Renal cortex interstitium (tissue), 11 donors: Measurements from ENCODE around the gene EFNB2. TPM values are rescaled to one million over a fixed set of nuclear protein-coding genes. Genes with fewer than 3 reads are reported as not detected.

Experiments used
- DNase-seq, 11 donors: peaks; one replicate each; pipeline ENCODE4 v3.0.0-alpha.2; 2013; ENCODE audit warnings: low read depth in 9 of 11, low spot score in 4 of 11; ENCODE audit errors: extremely low read depth in 1 of 11
- polyA plus RNA-seq, 3 donors: library from polyadenylated mRNA; unstranded; fragments of 120-200 nt; gene quantifications; one replicate each; pipeline ENCODE4 v1.2.1, GENCODE V29; 2013; ENCODE audit not compliant: insufficient read length in 3 of 3

EFNB2 gene
- polyA plus RNA-seq, 3 donors, result 111 to 155 (median 135) TPM

- no peak for DNase-seq
These were observed 41.8 kb downstream of the EFNB2 start for GRCh38 chr13:106493533-106494220.

GRCh38 chr13:106492588-106493475, 42.6 kb downstream of the EFNB2 start:
- DNase-seq, result no peak

GRCh38 chr13:106491928-106492587, 43.4 kb downstream of the EFNB2 start:
- no peak for DNase-seq

- DNase-seq, result no peak
These were observed 44.0 kb downstream of the EFNB2 start for GRCh38 chr13:106491463-106491862.

- DNase-seq, result peak in 1 of 11 donors; percentile 33
These were observed 44.7 kb downstream of the EFNB2 start for GRCh38 chr13:106490569-106491321.

- DNase-seq, result no peak
These were observed 45.5 kb downstream of the EFNB2 start for GRCh38 chr13:106489849-106490568.

GRCh38 chr13:106488686-106489085, 46.8 kb downstream of the EFNB2 start:
- no peak for DNase-seq

GRCh38 chr13:106488076-106488475, 47.4 kb downstream of the EFNB2 start:
- DNase-seq, result no peak

GRCh38 chr13:106487129-106487528, 48.3 kb downstream of the EFNB2 start:
- no peak for DNase-seq

GRCh38 chr13:106486287-106486686, 49.2 kb downstream of the EFNB2 start:
- no peak for DNase-seq

GRCh38 chr13:106484537-106485193, 50.8 kb downstream of the EFNB2 start:
- no peak for DNase-seq

- no peak for DNase-seq
These were observed 51.4 kb downstream of the EFNB2 start for GRCh38 chr13:106484084-106484483.

- no peak for DNase-seq
These were observed 53.5 kb downstream of the EFNB2 start for GRCh38 chr13:106481919-106482318.

GRCh38 chr13:106480351-106480910, 55.0 kb downstream of the EFNB2 start:
- no peak for DNase-seq

GRCh38 chr13:106479929-106480328, 55.5 kb downstream of the EFNB2 start:
- no peak for DNase-seq

GRCh38 chr13:106478116-106478515, 57.3 kb downstream of the EFNB2 start:
- no peak for DNase-seq

GRCh38 chr13:106477303-106477702, 58.2 kb downstream of the EFNB2 start:
- no peak for DNase-seq

GRCh38 chr13:106475852-106476251, 59.6 kb downstream of the EFNB2 start:
- no peak for DNase-seq
